NK-92 (cell line): ENCODE data around the gene CACNA2D2.
"Not testable (repeated sequence)": the region's sequence is repeated elsewhere in the genome, so short reads cannot be mapped to it uniquely, and the experiment has no call there.

Source experiments
- DNase-seq: peaks from one replicate; lab custom pipeline; 2025; ENCODE audit not compliant: unreplicated experiment; lab: John Stamatoyannopoulos, UW

CACNA2D2 gene

GRCh38 chr3:50530001-50530970, 26.9 kb upstream of the CACNA2D2 start:
- no peak for DNase-seq

GRCh38 chr3:50525987-50526386, 22.6 kb upstream of the CACNA2D2 start:
- DNase-seq = no peak

- DNase-seq = no peak
These were observed 21.9 kb upstream of the CACNA2D2 start for GRCh38 chr3:50525191-50525910.

- no peak for DNase-seq
These were observed 21.3 kb upstream of the CACNA2D2 start for GRCh38 chr3:50524746-50525145.

GRCh38 chr3:50523279-50523811, 19.9 kb upstream of the CACNA2D2 start:
- DNase-seq = no peak

- DNase-seq = no peak
These were observed 18.1 kb upstream of the CACNA2D2 start for GRCh38 chr3:50521572-50521971.

- DNase-seq = no peak
These were observed 17.4 kb upstream of the CACNA2D2 start for GRCh38 chr3:50520849-50521248.

- DNase-seq = no peak
These were observed 16.1 kb upstream of the CACNA2D2 start for GRCh38 chr3:50519471-50520089.

- no peak for DNase-seq
These were observed 15.0 kb upstream of the CACNA2D2 start for GRCh38 chr3:50518436-50518835.

- DNase-seq = no peak
These were observed 14.3 kb upstream of the CACNA2D2 start for GRCh38 chr3:50517721-50518206.

- no peak for DNase-seq
These were observed 13.0 kb upstream of the CACNA2D2 start for GRCh38 chr3:50516440-50516871.

GRCh38 chr3:50515565-50516439, 12.4 kb upstream of the CACNA2D2 start:
- no peak for DNase-seq

GRCh38 chr3:50512908-50513307, 9.5 kb upstream of the CACNA2D2 start:
- not testable (repeated sequence) for DNase-seq

- no peak for DNase-seq
These were observed 8.7 kb upstream of the CACNA2D2 start for GRCh38 chr3:50512131-50512530.

- no peak for DNase-seq
These were observed 6.9 kb upstream of the CACNA2D2 start for GRCh38 chr3:50510325-50510724.

- no peak for DNase-seq
These were observed 6.3 kb upstream of the CACNA2D2 start for GRCh38 chr3:50509715-50510114.

- no peak for DNase-seq
These were observed 5.4 kb upstream of the CACNA2D2 start for GRCh38 chr3:50508821-50509220.

- DNase-seq = no peak
These were observed 2.7 kb upstream of the CACNA2D2 start for GRCh38 chr3:50506169-50506568.

- DNase-seq = no peak
These were observed 1.2 kb upstream of the CACNA2D2 start for GRCh38 chr3:50504681-50505080.
